Right atrium auricular region (tissue), 2 donors: Measurements from ENCODE around the gene KCNMB2. TPM values are rescaled to one million over a fixed set of nuclear protein-coding genes. Genes with fewer than 3 reads are reported as not detected.
"Not testable (repeated sequence)": the region's sequence is repeated elsewhere in the genome, so short reads cannot be mapped to it uniquely, and the experiment has no call there.

Experiments
- DNase-seq: peaks from one replicate; pipeline ENCODE4 v3.0.0-alpha.2; 2019; ENCODE audit warnings: low spot score
- H3K27ac ChIP-seq, 2 donors: fragments of 200-600 bp; sonication (generic); 1 replicate in 1 of 2; 2 replicates in 1 of 2; pipeline ENCODE4 v1.5.1; 2016 to 2019
- H3K27me3 ChIP-seq, 2 donors: fragments of 200-600 bp; sonication (generic); one replicate each; pipeline versions ENCODE4 v1.5.1 to v1.6.0; 2017 to 2019
- H3K36me3 ChIP-seq: fragments of 200-600 bp; sonication (generic); one replicate; pipeline ENCODE4 v1.5.1; 2016
- H3K4me1 ChIP-seq, 2 donors: fragments of 200-600 bp; sonication (generic); one replicate each; pipeline versions ENCODE4 v1.5.1 to v1.6.0; 2017 to 2019
- H3K4me3 ChIP-seq, 2 donors: fragments of 200-600 bp; sonication (generic); 1 replicate in 1 of 2; 2 replicates in 1 of 2; pipeline ENCODE4 v1.5.1; 2017 to 2019; ENCODE audit warnings: mild to moderate bottlenecking in 1 of 2, moderate library complexity in 1 of 2
- H3K9me3 ChIP-seq, 2 donors: fragments of 200-600 bp; sonication (generic); one replicate each; pipeline ENCODE4 v1.5.1; 2019
- CTCF ChIP-seq, 2 donors: fragments of 200-600 bp; sonication (generic); IDR thresholded peaks; one replicate each; pipeline ENCODE4 v1.5.1; 2019; ENCODE audit warnings: antibody characterized with exemption in 2 of 2
- total RNA-seq, 2 donors: library from RNA; depleted of rRNA; stranded (reverse); fragments of >200 nt; gene quantifications; one replicate each; pipeline ENCODE4 v1.1.0, GENCODE V29; 2016

Gene KCNMB2
- total RNA-seq, 2 donors from 2014 or later = 2.8 to 18.2 TPM

- Histone ChIP-seq H3K4me3 (no peak overlapping the region), H3K4me1 (peaks cover 0 to 4% of the 10 kb centered on the region in 2 donors), H3K27ac (no peak overlapping the region), H3K9me3 (no peaks in the 10 kb centered on the region), H3K27me3 (no peaks in the 10 kb centered on the region), H3K36me3 (no peaks in the 10 kb centered on the region)
- no peak for DNase-seq
- no peak for TF ChIP-seq CTCF (IDR thresholded peaks at IDR 0.05)
These were observed 21.8 kb upstream of the KCNMB2 start for GRCh38 chr3:178514401-178514800.

GRCh38 chr3:178515076-178515744, 21.0 kb upstream of the KCNMB2 start:
- not testable (repeated sequence) for DNase-seq, H3K9me3 ChIP-seq, H3K27ac ChIP-seq, H3K27me3 ChIP-seq, H3K4me1 ChIP-seq, H3K4me3 ChIP-seq, H3K36me3 ChIP-seq

- Histone ChIP-seq H3K4me3 (no peak overlapping the region), H3K27ac (peak overlapping the region in 1 of 2 donors; percentile 55), H3K9me3 (no peaks in the 10 kb centered on the region), H3K36me3 (no peaks in the 10 kb centered on the region), H3K27me3 (no peaks in the 10 kb centered on the region), H3K4me1 (peaks cover 0 to 4% of the 10 kb centered on the region in 2 donors)
- no peak for DNase-seq
- no peak for TF ChIP-seq CTCF (IDR thresholded peaks at IDR 0.05)
These were observed 18.4 kb upstream of the KCNMB2 start for GRCh38 chr3:178517665-178518334.

GRCh38 chr3:178518660-178519396, 17.4 kb upstream of the KCNMB2 start:
- H3K27ac ChIP-seq = peak overlapping the region in 1 of 2 donors; percentile 27
- DNase-seq = no peak
- H3K9me3 ChIP-seq = no peaks in the 10 kb centered on the region
- H3K36me3 ChIP-seq = no peaks in the 10 kb centered on the region
- no peaks in the 10 kb centered on the region for H3K27me3 ChIP-seq
- H3K4me1 ChIP-seq = peaks cover 0 to 4% of the 10 kb centered on the region in 2 donors
- TF ChIP-seq CTCF (IDR thresholded peaks at IDR 0.05) = no peak
- no peak overlapping the region for H3K4me3 ChIP-seq

DNA sequence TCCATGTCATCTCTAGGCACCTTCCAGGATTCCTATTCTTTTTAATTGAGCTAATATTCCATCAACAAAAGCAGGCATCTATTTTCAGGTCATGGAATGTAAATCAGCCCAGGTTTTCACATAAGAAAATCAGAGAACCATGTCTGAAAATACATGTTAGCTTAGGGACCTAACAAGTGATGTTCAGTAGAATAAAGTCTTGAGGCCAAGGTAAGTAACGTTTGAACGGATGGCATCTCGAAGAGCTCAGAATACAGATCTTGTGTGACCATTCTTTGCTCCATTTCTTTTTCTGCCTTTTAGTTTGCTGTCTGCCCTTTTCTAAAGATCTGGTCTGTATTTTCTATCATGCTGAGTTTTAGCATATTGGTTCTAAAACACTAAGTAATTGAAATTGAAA, 16.5 kb upstream of the KCNMB2 start:
- TF ChIP-seq CTCF (IDR thresholded peaks at IDR 0.05) = no peak
- H3K27ac ChIP-seq = no peak overlapping the region
- DNase-seq = no peak

DNA sequence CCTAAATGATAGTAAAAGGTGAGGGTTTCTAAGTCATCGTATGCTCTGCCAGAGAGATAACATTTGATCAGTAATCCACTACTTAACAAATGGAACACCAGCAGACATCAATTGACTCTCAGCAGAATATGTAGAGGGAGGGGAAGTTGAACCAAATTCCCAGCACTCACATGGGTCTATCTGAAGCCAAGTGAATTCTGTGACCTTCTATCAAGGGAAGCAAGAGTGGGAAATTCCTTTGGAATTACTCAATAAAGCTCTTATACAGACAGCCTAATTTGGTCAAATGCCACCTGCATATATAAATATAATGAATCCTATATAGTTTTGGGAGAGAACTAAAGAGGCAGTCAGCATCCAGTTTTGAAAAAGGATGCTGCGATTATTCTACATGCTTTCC, 15.8 kb upstream of the KCNMB2 start:
- DNase-seq = no peak
- Histone ChIP-seq H3K9me3 (no peaks in the 10 kb centered on the region), H3K4me1 (peaks cover 0 to 4% of the 10 kb centered on the region in 2 donors), H3K27me3 (no peaks in the 10 kb centered on the region), H3K4me3 (no peak overlapping the region), H3K36me3 (no peaks in the 10 kb centered on the region), H3K27ac (no peak overlapping the region)
- TF ChIP-seq CTCF (IDR thresholded peaks at IDR 0.05) = no peak

More for the DNA sequence above, 16.5 kb upstream of the KCNMB2 start:
- Histone ChIP-seq H3K9me3 (no peaks in the 10 kb centered on the region), H3K4me1 (peaks cover 0 to 4% of the 10 kb centered on the region in 2 donors), H3K4me3 (no peak overlapping the region), H3K27me3 (no peaks in the 10 kb centered on the region), H3K36me3 (no peaks in the 10 kb centered on the region)
